A673 (cell line): ENCODE results near the gene ARNT2. TPM values are rescaled to one million over a fixed set of nuclear protein-coding genes. Genes with fewer than 3 reads are reported as not detected.

Source experiments
- BruUV-seq: library from RNA; stranded (reverse); fragments of 400-500 nt; replicated peaks from 2 replicates; lab custom pipeline; 2021; lab: Mats Ljungman, UMichigan
- CTCF ChIA-PET: fragments of 300-600 bp; sonication (Branson Sonifier 250); formaldehyde crosslinking; loops from one replicate; lab custom pipeline; 2022; ENCODE audit warnings: antibody characterized with exemption; lab: Charles Lee
- POLR2A ChIA-PET: fragments of 300-600 bp; sonication (Branson Sonifier 250); formaldehyde crosslinking; loops from one replicate; lab custom pipeline; 2022; ENCODE audit warnings: antibody characterized with exemption; ENCODE audit not compliant: low non-redundant PET; lab: Charles Lee
- DNase-seq: peaks from one replicate; pipeline ENCODE4 v3.0.0-alpha.2; 2015; ENCODE audit warnings: low spot score
- H3K27ac ChIP-seq: fragments of 200-600 bp; sonication (generic); 2 replicates; pipeline ENCODE4 v1.5.1; 2016; ENCODE audit warnings: mixed run types, low read depth, mild to moderate bottlenecking, mixed read lengths, antibody characterized with exemption, low read length; ENCODE audit not compliant: poor library complexity, severe bottlenecking
- H3K27me3 ChIP-seq: fragments of 200-600 bp; sonication (generic); replicated peaks from 2 replicates; pipeline ENCODE4 v1.6.1; 2017; ENCODE audit warnings: mixed run types, low read depth, mild to moderate bottlenecking, mixed read lengths, antibody characterized with exemption, low read length; ENCODE audit not compliant: insufficient read depth, poor library complexity
- H3K36me3 ChIP-seq: fragments of 200-600 bp; sonication (generic); 2 replicates; pipeline ENCODE4 v1.6.1; 2016; ENCODE audit warnings: mixed run types, mild to moderate bottlenecking, mixed read lengths, antibody characterized with exemption, low read length; ENCODE audit not compliant: insufficient read depth, poor library complexity, severe bottlenecking
- H3K4me1 ChIP-seq: fragments of 200-600 bp; sonication (generic); 2 replicates; pipeline ENCODE4 v1.6.1; 2017; ENCODE audit warnings: mixed run types, mild to moderate bottlenecking, mixed read lengths, antibody characterized with exemption, low read length; ENCODE audit not compliant: insufficient read depth, poor library complexity, severe bottlenecking
- H3K4me3 ChIP-seq: fragments of 200-600 bp; sonication (generic); 2 replicates; pipeline ENCODE4 v1.5.1; 2016; ENCODE audit warnings: low read depth, mixed run types, mild to moderate bottlenecking, mixed read lengths, low read length; ENCODE audit not compliant: poor library complexity, severe bottlenecking
- H3K9me3 ChIP-seq: fragments of 200-600 bp; sonication (generic); 2 replicates; pipeline ENCODE4 v1.6.1; 2016; ENCODE audit warnings: mixed run types, low read depth, mild to moderate bottlenecking, mixed read lengths, antibody characterized with exemption, low read length; ENCODE audit not compliant: poor library complexity, severe bottlenecking
- EZH2 ChIP-seq: fragments of 200-600 bp; sonication (generic); IDR thresholded peaks from 2 replicates; pipeline ENCODE4 v1.6.1; 2017; ENCODE audit warnings: borderline replicate concordance, low read depth, mild to moderate bottlenecking, mixed read lengths, antibody characterized with exemption, low read length; ENCODE audit not compliant: poor library complexity, severe bottlenecking
- intact Hi-C: fragments of 100-400 bp; cut with micrococcal nuclease; formaldehyde crosslinking; loops from one replicate; pipeline ENCODE4 v1.10.0; 2022; ENCODE audit not compliant: unreplicated experiment
- total RNA-seq: library from RNA; stranded (reverse); gene quantifications from 2 replicates; pipeline ENCODE4 v1.2.3, GENCODE V29; 2021
- TF ChIP-seq, protein P1 (sequence below): fragments of 300-800, 200-600 bp; sonication (generic); conservative IDR thresholded peaks from 2 replicates; pipeline ENCODE4 v1.5.1; 2017; ENCODE audit warnings: low read depth, mild to moderate bottlenecking, antibody characterized with exemption, low read length, moderate library complexity, mixed read lengths

The ARNT2 gene
- total RNA-seq, 1 experiment from 2014 or later, result 2.1 TPM

DNA sequence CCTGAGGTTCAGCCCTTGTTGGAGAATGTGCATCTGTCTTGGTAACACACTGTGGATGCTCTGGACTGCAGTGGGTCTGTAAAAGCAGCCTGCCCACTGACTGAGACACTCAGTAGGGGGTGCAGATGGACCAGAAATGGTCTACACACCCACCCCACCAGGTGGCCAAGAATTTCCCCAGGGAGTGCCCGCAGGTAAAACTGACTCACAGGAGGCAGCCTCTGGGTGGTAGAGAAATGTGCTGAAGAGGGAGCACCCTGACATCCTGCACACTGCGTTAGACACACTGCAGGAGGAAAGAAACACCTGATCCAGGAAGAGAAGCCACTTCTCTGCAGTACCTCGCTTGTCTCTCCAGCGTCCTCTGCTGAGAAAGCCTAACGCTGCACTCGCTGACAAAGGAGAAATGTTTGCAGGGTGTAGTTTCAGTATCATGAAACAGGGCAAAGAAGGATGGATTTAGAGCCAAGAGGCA lies 181.4 kb downstream of the ARNT2 start:
- no peak overlapping the region for H3K27ac ChIP-seq
- no TSS peak for BruUV-seq
- intact Hi-C loops, result no loop called here
- ChIA-PET POLR2A (no interaction called here), CTCF (no interaction called here)
- TF ChIP-seq, protein P1, sequence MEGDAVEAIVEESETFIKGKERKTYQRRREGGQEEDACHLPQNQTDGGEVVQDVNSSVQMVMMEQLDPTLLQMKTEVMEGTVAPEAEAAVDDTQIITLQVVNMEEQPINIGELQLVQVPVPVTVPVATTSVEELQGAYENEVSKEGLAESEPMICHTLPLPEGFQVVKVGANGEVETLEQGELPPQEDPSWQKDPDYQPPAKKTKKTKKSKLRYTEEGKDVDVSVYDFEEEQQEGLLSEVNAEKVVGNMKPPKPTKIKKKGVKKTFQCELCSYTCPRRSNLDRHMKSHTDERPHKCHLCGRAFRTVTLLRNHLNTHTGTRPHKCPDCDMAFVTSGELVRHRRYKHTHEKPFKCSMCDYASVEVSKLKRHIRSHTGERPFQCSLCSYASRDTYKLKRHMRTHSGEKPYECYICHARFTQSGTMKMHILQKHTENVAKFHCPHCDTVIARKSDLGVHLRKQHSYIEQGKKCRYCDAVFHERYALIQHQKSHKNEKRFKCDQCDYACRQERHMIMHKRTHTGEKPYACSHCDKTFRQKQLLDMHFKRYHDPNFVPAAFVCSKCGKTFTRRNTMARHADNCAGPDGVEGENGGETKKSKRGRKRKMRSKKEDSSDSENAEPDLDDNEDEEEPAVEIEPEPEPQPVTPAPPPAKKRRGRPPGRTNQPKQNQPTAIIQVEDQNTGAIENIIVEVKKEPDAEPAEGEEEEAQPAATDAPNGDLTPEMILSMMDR, result no peak
- no peak for TF ChIP-seq EZH2
- H3K27me3 ChIP-seq, result no peaks in the 10 kb centered on the region
- H3K9me3 ChIP-seq, result no peaks in the 10 kb centered on the region
- H3K36me3 ChIP-seq, result no peaks in the 10 kb centered on the region
- H3K4me1 ChIP-seq, result no peaks in the 10 kb centered on the region
- DNase-seq, result no peak
- H3K4me3 ChIP-seq, result no peak overlapping the region

DNA sequence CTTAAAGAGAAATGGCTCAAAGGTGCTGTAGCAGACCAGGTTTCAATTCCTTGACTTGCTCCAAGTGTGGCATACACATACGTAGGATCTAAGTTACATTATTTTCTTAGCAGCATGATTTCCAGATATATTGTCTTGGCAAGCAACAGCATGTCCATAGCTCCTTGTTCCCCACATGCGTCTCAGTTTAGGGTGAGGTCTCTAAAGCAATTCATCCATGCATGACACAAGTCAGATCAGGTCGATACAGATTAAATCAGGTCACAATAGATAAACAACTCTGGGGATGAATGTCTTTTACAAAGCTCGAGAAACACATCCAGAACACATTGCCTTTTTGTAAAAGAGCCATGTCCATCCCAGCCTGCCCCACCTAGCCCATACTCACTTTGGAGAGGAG lies 182.0 kb downstream of the ARNT2 start:
- BruUV-seq, result no TSS peak
- Histone ChIP-seq H3K27ac (no peak overlapping the region), H3K4me3 (no peak overlapping the region), H3K9me3 (no peaks in the 10 kb centered on the region), H3K36me3 (no peaks in the 10 kb centered on the region), H3K27me3 (no peaks in the 10 kb centered on the region), H3K4me1 (no peaks in the 10 kb centered on the region)
- POLR2A ChIA-PET, result no interaction called here
- DNase-seq, result no peak
- CTCF ChIA-PET, result no interaction called here
- intact Hi-C loops, result no loop called here
- no peak for TF ChIP-seq EZH2
- TF ChIP-seq, protein P1, result no peak

GRCh38 chr15:80587007-80587406 lies 182.8 kb downstream of the ARNT2 start:
- ChIA-PET POLR2A (no interaction called here), CTCF (no interaction called here)
- no TSS peak for BruUV-seq
- intact Hi-C loops, result no loop called here
- Histone ChIP-seq H3K4me1 (no peaks in the 10 kb centered on the region), H3K4me3 (no peak overlapping the region), H3K27ac (no peak overlapping the region), H3K27me3 (no peaks in the 10 kb centered on the region), H3K9me3 (no peaks in the 10 kb centered on the region), H3K36me3 (no peaks in the 10 kb centered on the region)
- TF ChIP-seq, protein P1, result no peak
- no peak for TF ChIP-seq EZH2
- no peak for DNase-seq
